ENCODE results near the gene NT5C1A.

- TF ChIP-seq, protein P1, sequence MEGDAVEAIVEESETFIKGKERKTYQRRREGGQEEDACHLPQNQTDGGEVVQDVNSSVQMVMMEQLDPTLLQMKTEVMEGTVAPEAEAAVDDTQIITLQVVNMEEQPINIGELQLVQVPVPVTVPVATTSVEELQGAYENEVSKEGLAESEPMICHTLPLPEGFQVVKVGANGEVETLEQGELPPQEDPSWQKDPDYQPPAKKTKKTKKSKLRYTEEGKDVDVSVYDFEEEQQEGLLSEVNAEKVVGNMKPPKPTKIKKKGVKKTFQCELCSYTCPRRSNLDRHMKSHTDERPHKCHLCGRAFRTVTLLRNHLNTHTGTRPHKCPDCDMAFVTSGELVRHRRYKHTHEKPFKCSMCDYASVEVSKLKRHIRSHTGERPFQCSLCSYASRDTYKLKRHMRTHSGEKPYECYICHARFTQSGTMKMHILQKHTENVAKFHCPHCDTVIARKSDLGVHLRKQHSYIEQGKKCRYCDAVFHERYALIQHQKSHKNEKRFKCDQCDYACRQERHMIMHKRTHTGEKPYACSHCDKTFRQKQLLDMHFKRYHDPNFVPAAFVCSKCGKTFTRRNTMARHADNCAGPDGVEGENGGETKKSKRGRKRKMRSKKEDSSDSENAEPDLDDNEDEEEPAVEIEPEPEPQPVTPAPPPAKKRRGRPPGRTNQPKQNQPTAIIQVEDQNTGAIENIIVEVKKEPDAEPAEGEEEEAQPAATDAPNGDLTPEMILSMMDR (IDR thresholded peaks at IDR 0.05; ENCODE audit: low read length): no peak
- TF ChIP-seq EZH2 (IDR thresholded peaks at IDR 0.05; ENCODE audit: borderline replicate concordance, low read length): no peak
Measured at GRCh38 chr1:39635205-39635870, 36.6 kb downstream of the NT5C1A start.
